Endometrium (tissue), 2 donors: Measurements from ENCODE around the gene C16orf82.
"Not testable (repeated sequence)": the region's sequence is repeated elsewhere in the genome, so short reads cannot be mapped to it uniquely, and the experiment has no call there.

Experiments used
- FAIRE-seq: peaks from 2 replicates; lab custom pipeline; 2012; peaks lifted over from hg19 to GRCh38; lab: Jason Lieb, UNC
- donor health status: control.
- donor health status: control.

C16orf82 gene

DNA sequence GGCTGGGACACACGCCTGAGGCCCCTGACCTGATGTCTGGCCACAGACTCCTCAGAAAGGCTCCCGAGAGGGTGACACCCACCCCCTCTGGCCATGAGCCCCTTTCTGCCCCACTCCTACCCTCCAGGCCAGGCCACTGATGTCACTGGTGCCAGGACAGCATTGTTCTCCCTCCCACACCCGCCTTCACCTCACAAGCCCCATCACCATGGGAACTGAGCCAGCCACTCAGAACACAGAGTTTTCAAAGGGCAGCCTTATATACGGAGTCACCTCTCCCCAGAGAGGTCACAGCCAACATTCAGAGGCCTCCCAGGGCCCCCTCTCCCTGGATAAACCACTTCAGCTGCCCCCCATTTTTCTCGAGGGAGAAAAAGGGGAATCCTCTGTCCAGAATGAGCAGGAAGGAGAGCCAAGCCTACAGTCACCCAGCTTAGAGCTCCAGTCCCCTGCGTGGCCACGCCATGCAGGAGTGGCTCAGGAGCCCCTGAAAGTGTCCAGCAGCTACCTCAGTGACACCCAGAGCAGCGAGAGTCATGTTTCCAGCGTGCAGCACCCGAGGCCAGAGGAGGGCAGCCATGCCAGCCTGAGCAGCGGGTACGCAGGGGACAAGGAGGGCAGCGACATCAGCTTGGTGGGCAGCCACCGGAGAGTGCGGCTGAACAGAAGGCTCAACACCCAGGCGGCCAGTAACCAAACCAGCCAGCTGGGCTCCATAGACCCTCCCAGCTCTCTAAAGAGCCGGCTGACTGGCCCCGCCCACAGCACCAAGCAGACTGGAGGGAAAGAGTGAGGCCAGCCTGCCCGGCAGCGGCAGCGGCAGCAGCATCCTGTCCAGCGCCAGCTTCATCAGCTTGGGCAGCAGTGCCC is at the start of gene C16orf82:
C16orf82 (plus strand) TSS at position 260 of the 870 bp plus-strand sequence.
- FAIRE-seq: no peak

DNA sequence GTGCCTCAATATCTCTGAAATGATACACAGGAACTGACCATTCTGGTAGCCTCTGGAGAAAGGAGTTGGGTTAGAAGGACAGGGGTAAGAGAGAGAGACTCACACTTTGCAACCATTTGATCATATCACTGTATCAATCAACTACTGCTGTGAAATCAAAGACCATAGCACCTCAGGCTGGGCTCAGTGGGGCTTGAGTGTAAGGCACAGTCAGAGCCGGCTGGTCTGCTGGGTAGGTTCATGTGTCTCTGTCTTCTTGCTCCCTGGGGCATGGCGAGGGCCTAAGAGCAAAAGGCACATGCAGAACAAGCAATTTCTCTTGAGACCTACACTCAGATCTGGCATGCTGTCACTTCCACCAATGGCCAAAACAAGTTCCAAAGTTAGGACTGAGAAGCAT is 46.7 kb upstream of the C16orf82 start:
- no peak for FAIRE-seq

DNA sequence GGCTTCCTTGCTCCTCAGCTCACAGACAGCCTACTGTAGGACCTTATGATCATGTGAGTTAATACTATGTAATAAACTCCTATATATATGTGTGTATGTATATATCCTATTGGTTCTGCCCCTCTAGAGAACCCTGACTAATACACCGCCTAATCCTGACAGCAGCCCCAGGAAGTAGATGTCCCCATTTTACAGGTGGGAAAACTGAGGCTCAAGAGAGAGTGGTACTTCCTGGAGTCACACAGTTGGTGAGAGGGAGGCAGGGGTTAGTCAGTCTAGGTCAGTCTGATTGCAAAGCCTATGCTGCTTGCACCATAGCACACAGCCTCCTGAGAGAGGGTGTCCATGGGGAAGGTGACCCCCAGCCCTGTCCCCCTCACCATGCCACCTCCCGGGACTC is 42.7 kb upstream of the C16orf82 start:
- no peak for FAIRE-seq

DNA sequence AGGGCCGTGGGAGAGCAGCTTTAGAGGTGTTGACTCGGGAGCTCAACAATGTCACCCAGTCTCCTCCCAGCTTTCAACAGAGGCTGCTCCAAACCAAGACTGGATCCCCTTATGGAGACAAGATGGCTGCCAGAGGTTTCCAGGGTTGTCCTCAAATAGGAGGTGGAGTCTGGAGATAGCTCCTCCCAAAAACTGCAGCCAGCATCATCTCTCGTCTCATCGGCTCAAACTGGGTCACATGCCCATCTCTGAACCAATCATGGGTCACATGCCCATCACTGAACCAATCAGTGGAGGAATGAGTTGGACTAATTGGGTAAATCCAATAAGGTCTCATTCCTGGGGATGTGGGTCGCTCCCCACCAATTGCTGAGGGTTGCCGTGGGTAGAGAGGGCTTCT is 41.1 kb upstream of the C16orf82 start:
- FAIRE-seq: no peak

DNA sequence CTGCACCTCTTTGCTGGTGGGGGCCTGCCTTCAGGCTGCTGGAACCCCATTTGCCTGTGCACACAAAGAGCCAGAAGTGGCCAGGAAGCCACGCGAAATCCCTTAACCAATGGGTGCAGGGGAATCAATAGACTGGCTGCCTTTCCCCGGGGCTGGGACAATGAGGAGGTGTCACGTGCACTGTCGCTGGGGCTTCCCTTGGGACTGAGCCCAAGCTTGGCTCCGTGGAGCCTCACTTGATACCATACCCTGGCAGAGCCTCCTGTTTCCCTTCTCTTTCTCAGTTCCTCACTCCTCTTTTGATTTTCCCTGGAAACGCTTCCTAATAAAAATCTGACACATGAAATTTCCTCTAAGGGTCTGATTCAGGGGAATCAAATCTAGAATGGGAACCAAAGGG is 38.8 kb upstream of the C16orf82 start:
- FAIRE-seq: no peak

GRCh38 chr16:27028591-27029110 is 38.1 kb upstream of the C16orf82 start:
- FAIRE-seq: no peak

DNA sequence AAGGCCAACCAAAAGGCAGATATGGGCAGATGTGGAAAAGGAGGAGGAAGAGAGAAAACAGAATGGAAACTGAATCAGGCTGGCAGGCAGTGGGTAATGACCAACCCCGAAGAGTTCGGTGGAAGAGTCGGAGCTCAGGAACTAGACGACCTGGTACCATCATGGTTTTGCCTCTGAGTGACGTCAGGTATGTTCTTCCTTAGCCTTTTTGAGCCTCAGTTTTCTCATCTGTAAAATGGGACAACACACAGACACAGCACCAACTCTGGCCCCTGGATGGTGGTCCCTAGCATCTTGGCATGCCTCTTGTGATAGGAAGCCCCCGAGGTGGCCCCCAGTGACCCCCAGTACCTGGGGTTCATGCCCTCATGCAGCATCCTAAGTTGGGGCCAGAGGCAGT is 37.2 kb upstream of the C16orf82 start:
- FAIRE-seq: no peak

- FAIRE-seq: no peak
These were observed 33.3 kb upstream of the C16orf82 start for GRCh38 chr16:27033281-27033979.

DNA sequence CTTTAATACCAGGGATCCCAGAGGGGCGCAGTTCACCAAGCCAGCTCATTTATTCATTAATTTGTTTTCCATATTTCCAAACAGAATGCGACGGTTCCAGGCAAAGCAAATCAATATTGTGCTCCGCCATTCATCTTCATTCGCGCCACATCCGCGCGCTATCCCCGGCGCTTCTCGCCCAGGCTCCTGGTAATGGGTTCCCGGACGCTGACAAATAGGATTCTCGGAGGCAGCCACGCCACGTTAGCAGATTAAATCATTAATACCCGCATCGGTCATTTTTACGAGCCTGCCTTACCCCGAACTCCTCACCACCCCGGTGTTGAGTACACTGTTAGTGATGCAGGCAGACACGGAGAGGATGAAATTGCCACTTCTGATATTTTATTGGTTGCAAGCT is 26.0 kb upstream of the C16orf82 start:
- FAIRE-seq: no peak

- no peak for FAIRE-seq
These were observed 19.7 kb upstream of the C16orf82 start for GRCh38 chr16:27046958-27047518.

DNA sequence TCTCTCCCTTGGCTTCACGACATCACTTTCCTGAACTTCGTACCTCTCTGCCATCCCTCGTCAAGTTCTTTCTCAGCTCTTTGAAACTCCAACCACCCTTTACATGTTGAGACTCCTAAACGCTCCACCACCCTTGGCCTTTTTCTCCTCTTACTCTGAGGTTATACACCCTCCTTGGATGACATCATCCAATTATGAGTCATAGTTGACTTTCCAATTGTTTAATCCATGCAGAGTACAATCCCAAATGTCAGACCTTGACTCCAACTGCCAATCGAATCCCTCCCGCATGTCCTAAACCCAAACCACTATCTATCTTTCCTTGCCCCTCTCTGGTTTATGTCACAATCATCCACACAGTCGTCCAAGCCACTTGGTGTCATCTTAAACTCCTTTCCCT is 18.4 kb upstream of the C16orf82 start:
- no peak for FAIRE-seq

GRCh38 chr16:27049117-27049516 is 17.6 kb upstream of the C16orf82 start:
- no peak for FAIRE-seq

- no peak for FAIRE-seq
These were observed 14.7 kb upstream of the C16orf82 start for GRCh38 chr16:27052007-27052406.

DNA sequence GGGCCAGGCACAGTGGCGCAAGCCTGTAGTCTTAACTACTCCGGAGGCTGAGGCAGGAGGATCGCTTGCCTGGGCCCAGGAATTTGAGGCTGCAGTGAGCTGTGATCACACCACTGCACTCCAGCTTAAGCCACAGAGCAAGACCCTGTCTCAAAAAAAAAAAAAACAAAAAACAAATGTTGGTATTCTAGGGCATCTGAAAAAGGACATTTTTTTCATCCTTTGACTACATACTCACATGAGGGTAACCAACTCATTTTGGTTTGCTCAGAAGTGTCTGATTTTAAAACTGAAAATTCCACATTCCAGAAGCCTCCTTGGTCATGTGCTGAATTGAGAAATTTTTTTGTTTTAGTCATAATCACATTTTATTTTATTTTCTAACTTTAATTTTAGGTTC is 12.7 kb upstream of the C16orf82 start:
- no peak for FAIRE-seq

- no peak for FAIRE-seq
These were observed 8.4 kb upstream of the C16orf82 start for GRCh38 chr16:27058299-27058698.

DNA sequence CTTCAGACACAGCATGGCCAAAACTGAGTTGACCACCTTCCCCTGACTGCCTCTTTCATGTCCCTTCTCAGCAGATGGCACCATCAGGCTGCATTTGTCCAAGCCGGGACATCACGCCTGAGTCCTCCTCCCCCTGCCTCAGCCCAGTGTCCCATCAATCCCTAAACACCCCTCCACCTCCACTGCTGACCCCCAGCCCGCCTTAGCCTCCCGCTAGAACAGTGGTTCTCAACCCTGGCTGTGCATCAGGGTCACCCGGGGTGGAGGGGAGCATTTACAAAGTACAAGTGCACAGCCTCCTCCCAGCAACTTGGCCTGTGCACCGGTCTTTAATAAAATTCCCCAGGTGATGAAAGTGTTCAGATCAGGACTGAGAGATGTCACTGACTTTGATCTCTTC is 4.0 kb downstream of the C16orf82 start:
- no peak for FAIRE-seq

DNA sequence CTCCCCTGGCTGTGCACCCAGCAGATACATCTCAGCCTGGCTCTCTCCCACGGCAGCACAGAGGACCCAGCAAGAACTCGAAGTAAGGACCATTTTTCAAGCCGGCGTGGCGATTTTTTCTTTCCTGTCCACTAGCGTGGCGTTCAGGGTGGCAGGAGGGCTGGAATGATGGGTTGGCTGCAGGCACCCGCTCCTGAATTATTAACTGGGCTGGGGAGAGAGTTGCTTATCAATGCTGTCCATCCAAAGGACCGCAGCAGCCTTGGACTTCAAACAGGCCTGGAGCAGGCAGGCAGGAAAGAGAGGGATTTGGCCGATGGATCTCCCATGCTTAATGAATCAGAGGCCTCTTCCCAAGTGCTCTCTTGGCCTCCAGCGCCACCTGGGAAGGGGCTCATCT is 7.0 kb downstream of the C16orf82 start:
- no peak for FAIRE-seq

DNA sequence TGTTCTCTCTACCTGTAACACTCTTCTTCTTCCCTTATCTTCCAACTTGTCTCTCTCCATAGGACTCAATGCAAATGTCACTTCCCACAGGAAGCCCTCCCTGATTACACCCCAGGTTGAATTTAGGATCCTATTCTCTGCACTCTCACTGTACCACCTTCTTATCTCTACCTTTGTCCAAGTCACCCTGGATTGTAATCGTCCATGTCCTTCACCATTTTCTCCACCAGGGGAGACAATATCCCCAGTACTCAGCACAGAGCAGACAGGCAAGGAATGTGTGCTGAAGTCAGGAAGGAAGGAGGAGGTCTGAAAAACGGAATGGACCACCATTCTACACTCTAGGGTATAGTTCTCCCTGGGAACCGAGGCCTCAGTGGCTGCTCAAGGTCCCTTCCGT is 14.2 kb downstream of the C16orf82 start:
- no peak for FAIRE-seq

- FAIRE-seq: no peak
These were observed 17.1 kb downstream of the C16orf82 start for GRCh38 chr16:27083861-27084261.

- no peak for FAIRE-seq
These were observed 17.7 kb downstream of the C16orf82 start for GRCh38 chr16:27084307-27085028.

- FAIRE-seq: no peak
These were observed 18.5 kb downstream of the C16orf82 start for GRCh38 chr16:27085182-27085581.

- FAIRE-seq: not testable (repeated sequence)
These were observed 19.3 kb downstream of the C16orf82 start for GRCh38 chr16:27086031-27086430.
